RWPE2 (cell line): Measurements from ENCODE around the gene ANKRD13D.
A peak's percentile ranks its signal among the peaks of the same experiment; 100 is the strongest.

ENCODE experiments used
- ATAC-seq: fragments of 200-7000 bp; cut with Tn5 transposase; 3 replicates; pipeline ENCODE4 v1.9.1; 2021; ENCODE audit warnings: low read depth
- DNase-seq: peaks from one replicate; pipeline ENCODE4 v3.0.0-alpha.2; 2020; ENCODE audit warnings: low spot score
- H3K27ac ChIP-seq: fragments of 450-650 bp; 2 replicates; pipeline ENCODE4 v1.5.1; 2017; ENCODE audit warnings: mild to moderate bottlenecking; ENCODE audit not compliant: poor library complexity, severe bottlenecking
- H3K27me3 ChIP-seq: fragments of 250-450 bp; sonication (Bioruptor Pico); 2 replicates; pipeline ENCODE4 v1.5.1; 2021; ENCODE audit warnings: mild to moderate bottlenecking, moderate library complexity; ENCODE audit not compliant: insufficient read depth, poor library complexity, severe bottlenecking
- H3K36me3 ChIP-seq: fragments of 250-450 bp; sonication (Bioruptor Pico); 2 replicates; pipeline ENCODE4 v1.5.1; 2020; ENCODE audit warnings: low read depth, mild to moderate bottlenecking, moderate library complexity
- H3K4me1 ChIP-seq: fragments of 250-450 bp; sonication (Bioruptor Pico); 2 replicates; pipeline ENCODE4 v1.5.1; 2021; ENCODE audit warnings: mild to moderate bottlenecking, moderate library complexity; ENCODE audit not compliant: insufficient read depth, poor library complexity, severe bottlenecking
- H3K4me3 ChIP-seq: fragments of 250-450 bp; sonication (Bioruptor Pico); 2 replicates; pipeline ENCODE4 v1.5.1; 2021; ENCODE audit warnings: mild to moderate bottlenecking, moderate library complexity; ENCODE audit not compliant: severe bottlenecking
- H3K9me3 ChIP-seq: fragments of 250-450 bp; sonication (Bioruptor Pico); 2 replicates; pipeline ENCODE4 v1.5.1; 2021; ENCODE audit warnings: mild to moderate bottlenecking, moderate library complexity; ENCODE audit not compliant: severe bottlenecking
- TF ChIP-seq, protein P1 (sequence below): fragments of 450-650 bp; IDR thresholded peaks from one replicate; pipeline ENCODE4 v1.5.1; 2017; ENCODE audit warnings: mild to moderate bottlenecking, moderate library complexity; ENCODE audit not compliant: poor library complexity, severe bottlenecking

The ANKRD13D gene

DNA sequence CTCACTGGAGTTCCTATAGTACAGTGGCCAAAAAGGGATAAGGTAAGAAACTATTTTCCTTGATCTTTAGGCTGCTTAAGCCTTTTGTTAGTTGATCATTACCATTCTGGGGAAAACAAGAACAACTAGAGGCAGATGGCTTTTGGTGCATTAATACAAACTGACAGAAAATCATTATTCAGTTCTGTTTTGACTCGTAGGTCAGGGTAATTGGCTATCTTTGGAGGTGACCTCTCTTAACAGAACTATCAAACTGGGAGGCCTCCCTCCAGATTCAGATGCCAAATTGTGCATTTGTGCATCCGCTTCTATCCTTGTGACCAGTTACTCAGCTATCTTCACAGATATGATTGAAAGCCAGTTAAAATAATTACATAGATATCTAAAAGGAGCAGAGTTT is 46.1 kb upstream of the ANKRD13D start:
- Histone ChIP-seq H3K27ac (peak overlapping the region; percentile 4), H3K27me3 (no peaks in the 10 kb centered on the region), H3K36me3 (peaks cover 57% of the 10 kb centered on the region), H3K9me3 (no peaks in the 10 kb centered on the region), H3K4me1 (peaks cover 35% of the 10 kb centered on the region), H3K4me3 (no peak overlapping the region)
- DNase-seq (no peak), ATAC-seq (no peak)
- TF ChIP-seq, protein P1, sequence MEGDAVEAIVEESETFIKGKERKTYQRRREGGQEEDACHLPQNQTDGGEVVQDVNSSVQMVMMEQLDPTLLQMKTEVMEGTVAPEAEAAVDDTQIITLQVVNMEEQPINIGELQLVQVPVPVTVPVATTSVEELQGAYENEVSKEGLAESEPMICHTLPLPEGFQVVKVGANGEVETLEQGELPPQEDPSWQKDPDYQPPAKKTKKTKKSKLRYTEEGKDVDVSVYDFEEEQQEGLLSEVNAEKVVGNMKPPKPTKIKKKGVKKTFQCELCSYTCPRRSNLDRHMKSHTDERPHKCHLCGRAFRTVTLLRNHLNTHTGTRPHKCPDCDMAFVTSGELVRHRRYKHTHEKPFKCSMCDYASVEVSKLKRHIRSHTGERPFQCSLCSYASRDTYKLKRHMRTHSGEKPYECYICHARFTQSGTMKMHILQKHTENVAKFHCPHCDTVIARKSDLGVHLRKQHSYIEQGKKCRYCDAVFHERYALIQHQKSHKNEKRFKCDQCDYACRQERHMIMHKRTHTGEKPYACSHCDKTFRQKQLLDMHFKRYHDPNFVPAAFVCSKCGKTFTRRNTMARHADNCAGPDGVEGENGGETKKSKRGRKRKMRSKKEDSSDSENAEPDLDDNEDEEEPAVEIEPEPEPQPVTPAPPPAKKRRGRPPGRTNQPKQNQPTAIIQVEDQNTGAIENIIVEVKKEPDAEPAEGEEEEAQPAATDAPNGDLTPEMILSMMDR, result no peak

DNA sequence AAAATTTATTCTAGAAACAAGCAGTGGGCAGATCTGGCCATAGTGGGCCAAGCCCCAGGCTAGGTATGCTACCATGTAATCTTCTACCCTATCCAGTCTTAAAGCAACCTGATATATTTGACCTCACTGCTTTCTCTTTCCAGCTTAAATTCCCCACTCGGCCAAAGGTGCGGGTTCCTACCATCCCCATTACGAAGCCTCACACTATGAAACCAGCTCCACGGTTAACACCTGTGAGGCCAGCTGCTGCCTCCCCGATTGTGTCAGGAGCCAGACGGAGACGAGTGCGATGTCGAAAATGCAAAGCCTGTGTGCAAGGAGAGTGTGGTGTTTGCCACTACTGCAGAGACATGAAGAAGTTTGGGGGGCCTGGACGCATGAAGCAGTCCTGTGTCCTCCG is 44.1 kb upstream of the ANKRD13D start:
- Histone ChIP-seq H3K27ac (no peak overlapping the region), H3K4me3 (no peak overlapping the region), H3K4me1 (peaks cover 32% of the 10 kb centered on the region), H3K9me3 (no peaks in the 10 kb centered on the region), H3K27me3 (no peaks in the 10 kb centered on the region), H3K36me3 (peaks cover 77% of the 10 kb centered on the region)
- no peak for DNase-seq
- TF ChIP-seq, protein P1, result no peak
- no peak for ATAC-seq

DNA sequence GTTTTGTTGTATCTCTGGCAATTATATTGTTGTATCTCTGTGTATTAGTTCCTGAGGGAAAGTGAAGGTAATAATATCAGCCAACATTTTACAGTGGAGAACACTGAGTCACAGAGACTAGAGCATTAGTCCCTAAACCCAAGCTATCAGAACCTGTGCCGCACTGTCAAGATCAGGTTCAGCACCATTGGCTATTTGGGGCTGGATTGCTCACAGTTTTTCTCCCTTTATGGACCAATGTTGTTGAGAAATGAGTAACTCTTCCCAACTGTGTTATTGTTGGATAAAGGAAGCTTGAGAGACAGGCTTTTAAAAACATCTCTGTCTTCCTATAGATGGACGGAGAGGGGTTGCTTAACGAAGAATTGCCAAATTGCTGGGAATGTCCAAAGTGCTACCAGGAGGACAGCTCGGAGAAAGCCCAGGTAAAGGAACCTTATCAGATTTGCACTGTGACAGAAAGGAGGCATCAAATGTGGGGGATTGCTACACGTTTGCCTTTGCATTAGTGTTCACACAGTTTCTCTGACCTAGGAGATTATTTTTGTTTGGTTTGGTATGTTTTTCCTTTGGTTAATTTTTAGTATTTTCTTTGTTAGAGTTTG is 41.1 kb upstream of the ANKRD13D start:
- no peaks in the 10 kb centered on the region for H3K27me3 ChIP-seq
- DNase-seq (no peak), ATAC-seq (no peak)
- H3K4me3 ChIP-seq, result no peak overlapping the region
- peak overlapping the region; percentile 57 for H3K27ac ChIP-seq
- peaks cover 93% of the 10 kb centered on the region for H3K36me3 ChIP-seq
- TF ChIP-seq, protein P1, result no peak
- peaks cover 17% of the 10 kb centered on the region for H3K4me1 ChIP-seq
- H3K9me3 ChIP-seq, result no peaks in the 10 kb centered on the region

DNA sequence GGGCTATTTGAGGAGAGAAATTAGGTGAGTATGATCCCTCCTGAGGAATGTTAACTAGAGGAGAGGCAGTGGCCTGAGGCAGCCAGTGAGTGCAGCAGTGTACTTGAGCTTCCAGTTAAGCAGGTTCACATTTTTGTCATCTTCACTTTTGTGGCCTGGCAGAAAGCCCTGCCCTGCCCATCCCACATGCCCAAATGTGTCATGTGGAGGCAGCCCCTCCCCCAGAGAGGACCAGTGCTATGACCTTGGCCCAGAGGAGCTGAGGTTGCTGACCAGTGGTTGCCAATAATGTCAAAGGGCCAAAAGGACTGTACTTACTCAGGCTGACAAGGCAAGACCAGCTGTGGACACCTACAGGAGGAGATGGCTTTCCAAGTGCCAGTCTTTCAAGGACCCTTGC is 40.5 kb upstream of the ANKRD13D start:
- H3K36me3 ChIP-seq, result peaks cover 93% of the 10 kb centered on the region

More for the DNA sequence above, 40.5 kb upstream of the ANKRD13D start:
- H3K4me1 ChIP-seq, result peaks cover 17% of the 10 kb centered on the region
- peak; percentile 83 for ATAC-seq
- no peak overlapping the region for H3K4me3 ChIP-seq
- TF ChIP-seq, protein P1, result no peak
- DNase-seq, result peak; percentile 72
- no peaks in the 10 kb centered on the region for H3K27me3 ChIP-seq
- no peaks in the 10 kb centered on the region for H3K9me3 ChIP-seq
- H3K27ac ChIP-seq, result peak overlapping the region; percentile 57
